ENCODE results near the gene YPEL1. TPM values are rescaled to one million over a fixed set of nuclear protein-coding genes. Genes with fewer than 3 reads are reported as not detected.
A peak's percentile ranks its signal among the peaks of the same experiment; 100 is the strongest.
"Not testable (repeated sequence)": the region's sequence is repeated elsewhere in the genome, so short reads cannot be mapped to it uniquely, and the experiment has no call there.

YPEL1 gene
- total and polyA plus RNA-seq, 7 donors = 0.72 to 21.9 (median 4.6) TPM

GRCh38 chr22:21727768-21728167, 7.8 kb downstream of the YPEL1 start:
- Histone ChIP-seq H3K27ac (no peak overlapping the region), H3K9me3 (no peaks in the 10 kb centered on the region), H3K4me1 (peaks cover 5% of the 10 kb centered on the region), H3K27me3 (ENCODE audit: insufficient read depth in 3 of 3, low read length in 2 of 3) (no peaks in the 10 kb centered on the region), H3K4me3 (no peak overlapping the region), H3K36me3 (ENCODE audit: insufficient read depth in 1 of 2, low read depth in 1 of 2) (peaks cover 0 to 6% of the 10 kb centered on the region in 2 donors)
- intact Hi-C loops (cut with DNase I) = no loop called here
- DNase-seq (no peak), ATAC-seq (no peak)
- no peak for TF ChIP-seq CTCF (IDR thresholded peaks at IDR 0.05)
- WGBS, 3 donors = 95 to 97% (median 96%) methylated on average over 10 of the region's 10 CpGs

- intact Hi-C loops (cut with DNase I) = no loop called here
- WGBS, 3 donors = 83 to 94% (median 93%) methylated on average over 4 of the region's 4 CpGs
- no peak overlapping the region for H3K27ac ChIP-seq
- H3K4me3 ChIP-seq = no peak overlapping the region
- H3K27me3 ChIP-seq (ENCODE audit: insufficient read depth in 3 of 3, low read length in 2 of 3) = no peaks in the 10 kb centered on the region
- H3K36me3 ChIP-seq (ENCODE audit: insufficient read depth in 1 of 2, low read depth in 1 of 2) = peaks cover 0 to 6% of the 10 kb centered on the region in 2 donors
- no peak for TF ChIP-seq CTCF (IDR thresholded peaks at IDR 0.05)
- H3K4me1 ChIP-seq = peaks cover 5% of the 10 kb centered on the region
- no peaks in the 10 kb centered on the region for H3K9me3 ChIP-seq
- ATAC-seq (no peak), DNase-seq (no peak)
Measured at GRCh38 chr22:21727159-21727558, 8.4 kb downstream of the YPEL1 start.

- ATAC-seq = no peak
- intact Hi-C loops (cut with DNase I) = no loop called here
- H3K27ac ChIP-seq = no peak overlapping the region
- H3K36me3 ChIP-seq (ENCODE audit: insufficient read depth in 1 of 2, low read depth in 1 of 2) = peaks cover 0 to 4% of the 10 kb centered on the region in 2 donors
- 75 to 85% (median 80%) methylated on average over 5 of the region's 5 CpGs for WGBS, 3 donors
- no peak for DNase-seq
- no peak for TF ChIP-seq CTCF (IDR thresholded peaks at IDR 0.05)
- no peak overlapping the region for H3K4me3 ChIP-seq
- H3K4me1 ChIP-seq = peaks cover 10% of the 10 kb centered on the region
- no peaks in the 10 kb centered on the region for H3K27me3 ChIP-seq (ENCODE audit: insufficient read depth in 3 of 3, low read length in 2 of 3)
- H3K9me3 ChIP-seq = no peaks in the 10 kb centered on the region
Measured at GRCh38 chr22:21726650-21727049, 8.9 kb downstream of the YPEL1 start.

GRCh38 chr22:21725956-21726649, 9.5 kb downstream of the YPEL1 start:
- Histone ChIP-seq H3K4me1 (peaks cover 15% of the 10 kb centered on the region), H3K27ac (no peak overlapping the region), H3K9me3 (no peaks in the 10 kb centered on the region), H3K4me3 (no peak overlapping the region), H3K27me3 (ENCODE audit: insufficient read depth in 3 of 3, low read length in 2 of 3) (no peaks in the 10 kb centered on the region), H3K36me3 (ENCODE audit: insufficient read depth in 1 of 2, low read depth in 1 of 2) (no peaks in the 10 kb centered on the region)
- WGBS, 3 donors = 91 to 93% (median 92%) methylated on average over 19 of the region's 19 CpGs
- DNase-seq (no peak), ATAC-seq (no peak)
- TF ChIP-seq CTCF (IDR thresholded peaks at IDR 0.05) = no peak
- intact Hi-C loops (cut with DNase I) = no loop called here

GRCh38 chr22:21724496-21724895, 11.1 kb downstream of the YPEL1 start:
- H3K36me3 ChIP-seq (ENCODE audit: insufficient read depth in 1 of 2, low read depth in 1 of 2); H3K27ac ChIP-seq; H3K9me3 ChIP-seq; H3K27me3 ChIP-seq (ENCODE audit: insufficient read depth in 3 of 3, low read length in 2 of 3); ATAC-seq; H3K4me3 ChIP-seq; DNase-seq; intact Hi-C loops (cut with DNase I): not testable (repeated sequence)
- WGBS, 3 donors = 94 to 96% (median 96%) methylated on average over 3 of the region's 3 CpGs
- H3K4me1 ChIP-seq = peaks cover 15% of the 10 kb centered on the region

- intact Hi-C loops (cut with DNase I) = not testable (repeated sequence)
- peak in 3 of 4 donors; percentile 13 to 45 (median 37) for ATAC-seq
Measured at GRCh38 chr22:21721195-21721852, 14.3 kb downstream of the YPEL1 start.

GRCh38 chr22:21720191-21720859, 15.3 kb downstream of the YPEL1 start:
- H3K27me3 ChIP-seq (ENCODE audit: insufficient read depth in 3 of 3, low read length in 2 of 3); H3K4me3 ChIP-seq; H3K36me3 ChIP-seq (ENCODE audit: insufficient read depth in 1 of 2, low read depth in 1 of 2); ATAC-seq; DNase-seq; H3K9me3 ChIP-seq; intact Hi-C loops (cut with DNase I); H3K27ac ChIP-seq: not testable (repeated sequence)
- H3K4me1 ChIP-seq = peaks cover 14% of the 10 kb centered on the region
- 96 to 98% (median 97%) methylated on average over 10 of the region's 10 CpGs for WGBS, 3 donors

More at GRCh38 chr22:21721195-21721852, 14.3 kb downstream of the YPEL1 start:
- WGBS, 3 donors = 45 to 75% (median 45%) methylated on average over 14 to 15 of the region's 15 CpGs
- H3K9me3 ChIP-seq; H3K27me3 ChIP-seq (ENCODE audit: insufficient read depth in 3 of 3, low read length in 2 of 3); H3K36me3 ChIP-seq (ENCODE audit: insufficient read depth in 1 of 2, low read depth in 1 of 2); H3K4me1 ChIP-seq; H3K4me3 ChIP-seq; DNase-seq: not testable (repeated sequence)
- H3K27ac ChIP-seq = peak overlapping the region; percentile 58

Measured in psoas muscle (tissue), 8 donors.